Spleen (tissue), 7 donors: ENCODE data around the gene USP35.

Experiments used
- POLR2A ChIP-seq, 3 donors: fragments of 450-650 bp; IDR thresholded peaks; one replicate each; pipeline ENCODE4 v1.5.1; 2017; ENCODE audit warnings: antibody characterized with exemption in 3 of 3, mild to moderate bottlenecking in 1 of 3
- POLR2AphosphoS5 ChIP-seq, 3 donors: sonication (generic); formaldehyde crosslinking; IDR thresholded peaks; one replicate each; pipeline ENCODE4 v1.5.1; 2017; ENCODE audit warnings: antibody characterized with exemption in 3 of 3
- TF ChIP-seq, protein P1 (sequence below), 11 experiments: fragments of 200-600 bp in 7 of 11; fragments of 450-650 bp in 4 of 11; sonication (generic) in 4 of 11; IDR thresholded peaks in 8 of 11; conservative IDR thresholded peaks in 3 of 11; 1 replicate in 7 of 11; 2 replicates in 4 of 11; pipeline versions ENCODE4 v1.4.0 to v1.8.0; 2016 to 2021; ENCODE audit warnings: antibody characterized with exemption in 11 of 11, inconsistent platforms in 4 of 11, mild to moderate bottlenecking in 1 of 11
- donor health status: DM: no; HTN: no; CAD: no; lungs with moderate emphysema.
- donor health status: DM: no; HTN: no; CAD: no.
- donor health status: DM: no; HTN: no; CAD: no.

DNA sequence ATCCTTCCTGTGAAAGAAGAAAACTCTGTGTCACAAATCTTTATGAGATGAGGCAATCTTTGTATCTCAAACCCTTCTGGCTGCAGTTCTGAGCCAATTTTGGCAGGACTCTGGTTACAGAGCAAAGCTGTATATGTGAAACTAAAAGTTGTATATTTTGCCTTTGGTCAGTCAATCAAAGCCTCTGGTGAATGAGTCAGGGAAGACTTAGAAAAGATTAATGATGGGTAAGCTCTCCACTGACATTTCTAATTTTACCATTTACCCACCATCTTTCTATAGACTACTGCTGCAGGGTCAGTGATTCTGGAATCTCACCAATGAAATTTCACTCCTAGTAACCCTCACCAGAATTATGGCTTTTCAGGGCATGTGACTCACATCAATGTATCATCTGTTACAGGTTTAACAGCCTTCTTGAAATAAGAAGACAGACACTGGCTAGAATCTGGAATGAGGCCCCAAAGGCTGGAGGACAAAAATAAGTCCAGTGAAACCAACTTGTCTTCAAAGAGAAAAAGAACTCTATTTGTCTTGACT lies 43.3 kb downstream of the USP35 start:
- TF ChIP-seq, protein P1, sequence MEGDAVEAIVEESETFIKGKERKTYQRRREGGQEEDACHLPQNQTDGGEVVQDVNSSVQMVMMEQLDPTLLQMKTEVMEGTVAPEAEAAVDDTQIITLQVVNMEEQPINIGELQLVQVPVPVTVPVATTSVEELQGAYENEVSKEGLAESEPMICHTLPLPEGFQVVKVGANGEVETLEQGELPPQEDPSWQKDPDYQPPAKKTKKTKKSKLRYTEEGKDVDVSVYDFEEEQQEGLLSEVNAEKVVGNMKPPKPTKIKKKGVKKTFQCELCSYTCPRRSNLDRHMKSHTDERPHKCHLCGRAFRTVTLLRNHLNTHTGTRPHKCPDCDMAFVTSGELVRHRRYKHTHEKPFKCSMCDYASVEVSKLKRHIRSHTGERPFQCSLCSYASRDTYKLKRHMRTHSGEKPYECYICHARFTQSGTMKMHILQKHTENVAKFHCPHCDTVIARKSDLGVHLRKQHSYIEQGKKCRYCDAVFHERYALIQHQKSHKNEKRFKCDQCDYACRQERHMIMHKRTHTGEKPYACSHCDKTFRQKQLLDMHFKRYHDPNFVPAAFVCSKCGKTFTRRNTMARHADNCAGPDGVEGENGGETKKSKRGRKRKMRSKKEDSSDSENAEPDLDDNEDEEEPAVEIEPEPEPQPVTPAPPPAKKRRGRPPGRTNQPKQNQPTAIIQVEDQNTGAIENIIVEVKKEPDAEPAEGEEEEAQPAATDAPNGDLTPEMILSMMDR (IDR thresholded peaks at IDR 0.05 in 8 of 11, conservative IDR thresholded peaks at IDR 0.05 in 3 of 11) = no peak
- TF ChIP-seq POLR2A (IDR thresholded peaks at IDR 0.05) = no peak
- no peak for TF ChIP-seq POLR2AphosphoS5 (IDR thresholded peaks at IDR 0.05)
